ENCODE results near the gene SHMT2. TPM values are rescaled to one million over a fixed set of nuclear protein-coding genes. Genes with fewer than 3 reads are reported as not detected.

SHMT2 gene
- total and polyA plus RNA-seq, 9 of the 15 experiments (the other 6 are each of a cell fraction or from before 2014, with no cell fraction given): 46.1 to 319 (median 115) TPM

DNA sequence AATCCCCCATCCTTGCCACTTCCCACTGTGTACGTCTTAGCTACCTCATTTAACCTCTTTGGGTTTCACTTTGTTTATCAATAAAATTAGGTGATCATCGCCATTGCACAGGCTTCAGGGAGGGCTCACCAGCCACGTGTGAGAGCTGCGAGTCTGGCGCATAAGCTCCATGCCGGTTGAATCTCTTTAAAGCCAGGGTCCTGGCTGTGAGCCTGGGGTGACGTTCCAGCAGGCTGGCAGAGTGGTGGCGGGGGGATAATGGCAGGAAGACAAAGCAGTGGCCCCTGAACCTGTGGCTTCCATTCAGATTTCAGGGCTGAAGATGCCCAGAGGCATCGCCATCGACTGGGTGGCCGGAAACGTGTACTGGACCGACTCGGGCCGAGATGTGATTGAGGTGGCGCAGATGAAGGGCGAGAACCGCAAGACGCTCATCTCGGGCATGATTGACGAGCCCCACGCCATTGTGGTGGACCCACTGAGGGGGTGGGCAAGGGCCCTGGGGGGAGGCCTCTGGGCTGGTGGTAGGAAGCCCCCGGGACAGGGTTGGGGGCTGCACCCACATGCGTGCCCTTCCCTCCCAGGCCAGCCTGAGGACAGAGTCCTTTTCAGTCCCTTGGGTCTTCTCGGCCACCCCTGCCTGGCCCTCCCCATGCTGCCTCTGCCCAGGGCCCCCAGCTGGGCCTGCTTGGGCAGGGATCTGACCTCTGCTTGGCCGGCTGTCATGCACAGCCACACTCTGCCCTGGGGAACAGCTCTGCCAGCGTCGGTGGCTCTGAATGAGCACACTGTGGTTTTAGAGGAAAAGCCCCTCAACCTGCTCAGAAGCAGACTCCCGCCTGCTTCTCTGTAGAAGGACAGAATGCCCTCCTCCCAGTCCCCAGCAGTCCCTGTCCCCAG is 21.5 kb upstream of the SHMT2 start:
- ATAC-seq (no peak), FAIRE-seq (no peak), DNase-seq (ENCODE audit: extremely low read depth in 1 of 4, low spot score in 3 of 4) (no peak)
- TF ChIP-seq E2F3 (CRISPR knock-in tag; IDR thresholded peaks at IDR 0.05) (no peak), ARID1B (IDR thresholded peaks at IDR 0.05) (no peak), SNIP1 (IDR thresholded peaks at IDR 0.05; ENCODE audit: low read depth) (no peak), SMARCA4 (IDR thresholded peaks at IDR 0.05) (no peak), RUNX1 (IDR thresholded peaks at IDR 0.05; ENCODE audit: low read depth) (no peak), TEAD1 (CRISPR knock-in tag; IDR thresholded peaks at IDR 0.05) (no peak), MTF1 (CRISPR knock-in tag; IDR thresholded peaks at IDR 0.05; ENCODE audit: borderline replicate concordance) (no peak), HCFC1 (IDR thresholded peaks at IDR 0.05; ENCODE audit: low read depth, low read length) (no peak), PTTG1 (tag; IDR thresholded peaks at IDR 0.05; ENCODE audit: low read depth) (no peak)
- TF ChIP-seq, protein P1, sequence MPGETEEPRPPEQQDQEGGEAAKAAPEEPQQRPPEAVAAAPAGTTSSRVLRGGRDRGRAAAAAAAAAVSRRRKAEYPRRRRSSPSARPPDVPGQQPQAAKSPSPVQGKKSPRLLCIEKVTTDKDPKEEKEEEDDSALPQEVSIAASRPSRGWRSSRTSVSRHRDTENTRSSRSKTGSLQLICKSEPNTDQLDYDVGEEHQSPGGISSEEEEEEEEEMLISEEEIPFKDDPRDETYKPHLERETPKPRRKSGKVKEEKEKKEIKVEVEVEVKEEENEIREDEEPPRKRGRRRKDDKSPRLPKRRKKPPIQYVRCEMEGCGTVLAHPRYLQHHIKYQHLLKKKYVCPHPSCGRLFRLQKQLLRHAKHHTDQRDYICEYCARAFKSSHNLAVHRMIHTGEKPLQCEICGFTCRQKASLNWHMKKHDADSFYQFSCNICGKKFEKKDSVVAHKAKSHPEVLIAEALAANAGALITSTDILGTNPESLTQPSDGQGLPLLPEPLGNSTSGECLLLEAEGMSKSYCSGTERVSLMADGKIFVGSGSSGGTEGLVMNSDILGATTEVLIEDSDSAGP (CRISPR knock-in tag; IDR thresholded peaks at IDR 0.05): no peak
- Histone ChIP-seq H3K4me1 (replicated peaks in 1 of 2; ENCODE audit: control insufficient read depth in 2 of 2, insufficient read depth in 2 of 2, low read length in 2 of 2) (peaks cover 0 to 50% of the 10 kb centered on the region in 2 experiments; a peak in 2 of 5 replicates), H4K20me1 (replicated peaks; ENCODE audit: control insufficient read depth, insufficient read depth, low read length) (peaks cover 13% of the 10 kb centered on the region), H3K9me3 (replicated peaks; ENCODE audit: control insufficient read depth, insufficient read depth, low read depth, low read length) (no peaks in the 10 kb centered on the region), H3K9ac (ENCODE audit: insufficient read depth in 1 of 2, low read depth in 2 of 2, low read length in 2 of 2) (no peak overlapping the region), H2AFZ (ENCODE audit: low read depth, low read length) (no peak overlapping the region), H3K9me1 (ENCODE audit: control insufficient read depth, insufficient read depth, low read length) (peaks cover 2% of the 10 kb centered on the region), H3K4me3 (no peak overlapping the region), H3K27ac (ENCODE audit: extremely low read depth, low read depth, low read length) (no peak overlapping the region), H3K27me3 (ENCODE audit: control insufficient read depth in 2 of 2, insufficient read depth in 2 of 2, low read length in 2 of 2) (peaks cover 31 to 85% of the 10 kb centered on the region in 2 experiments; a peak in 4 of 5 replicates), H3K79me2 (ENCODE audit: control insufficient read depth, insufficient read depth, low read length) (no peaks in the 10 kb centered on the region), H3K4me2 (ENCODE audit: insufficient read depth, low read length) (no peak overlapping the region), H3K36me3 (ENCODE audit: control insufficient read depth, insufficient read depth, low read length) (no peaks in the 10 kb centered on the region)
- BruUV-seq (replicated peaks): no TSS peak
- intact Hi-C loops (cut with micrococcal nuclease): no loop called here
- in situ Hi-C loops (cut with MboI): loop anchor here (5.0 kb wide), 1 partner anchor 34 kb away; no protein-coding TSS in a partner anchor
- ChIA-PET CTCF (ENCODE audit: low intra/inter-chr PET ratio) (interaction anchor here (1.1 kb wide), 1 partner anchor 31 kb away, joined by 5 read pairs; no protein-coding TSS in a partner anchor), POLR2A (interaction anchor here (0.8 to 1.6 kb wide), 3 partner anchors 11 to 23 kb away, joined by 3 to 6 read pairs (median 3); no protein-coding TSS in a partner anchor)
- WGBS (ENCODE audit: insufficient coverage, low coverage, missing lambda C conversion rate): 20% methylated on average over 28 of the region's 29 CpGs

Measured in K562 (cell line).